Mesangial cell (primary cell): ENCODE measurements around the gene ASAP2. TPM values are rescaled to one million over a fixed set of nuclear protein-coding genes. Genes with fewer than 3 reads are reported as not detected.

Experiments used
- total RNA-seq: library from RNA; depleted of rRNA; stranded (reverse); fragments of >200 nt; gene quantifications from 2 replicates; pipeline ENCODE4 v1.2.3, GENCODE V29; 2015

The ASAP2 gene
- total RNA-seq: 27.0 and 28.4 TPM in 2 replicates

DNA sequence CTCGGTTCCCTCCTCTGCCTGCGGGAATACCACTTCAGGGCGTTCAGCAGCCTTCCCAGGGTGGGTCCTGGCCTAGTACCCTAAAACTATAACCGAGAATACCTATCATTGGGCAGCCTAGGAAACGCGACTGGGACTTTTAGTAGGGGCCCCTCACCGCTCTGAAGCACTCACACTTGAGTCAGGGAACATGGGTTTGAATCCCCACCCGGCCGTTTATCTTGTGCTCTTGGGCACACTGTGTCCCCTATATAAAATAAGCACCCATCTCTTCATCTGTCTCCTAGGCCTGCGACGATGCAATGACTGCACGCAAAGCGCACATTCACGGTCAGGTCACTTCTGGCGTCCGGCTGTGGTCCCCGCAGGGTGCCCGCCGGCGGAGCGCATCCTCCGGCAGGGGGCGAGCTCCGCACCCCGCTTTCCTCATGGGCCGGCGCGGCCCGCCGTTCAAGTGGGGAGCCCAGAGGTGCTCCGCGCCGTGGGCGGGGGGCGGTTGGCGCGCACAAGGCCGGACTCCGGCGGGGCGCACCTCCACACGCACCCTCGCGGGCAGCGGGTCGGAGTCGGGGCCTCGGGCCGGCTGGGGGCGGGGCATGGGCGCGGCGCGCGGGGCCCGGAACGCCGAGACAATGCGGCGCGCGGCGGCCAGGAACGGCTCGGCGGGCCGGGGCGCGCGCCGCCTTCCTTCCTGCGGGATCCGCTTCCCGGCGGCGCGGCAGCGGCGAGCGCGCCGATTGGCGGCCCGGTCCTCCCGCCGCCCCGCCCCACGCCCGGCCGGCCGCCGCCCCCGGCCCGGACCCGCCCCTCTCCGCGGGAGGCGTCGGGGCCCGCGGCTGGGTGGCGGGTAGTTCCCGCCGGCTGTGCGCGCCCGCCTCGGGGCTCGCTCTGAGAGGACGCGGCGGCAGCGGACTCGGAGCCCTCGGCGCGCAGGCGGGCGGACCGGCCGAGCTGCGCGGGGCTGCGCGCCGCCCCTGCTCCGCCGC lies at the start of gene ASAP2:
Gene ASAP2 (plus strand): TSS at position 850 of the 986 bp plus-strand sequence. CDS start 293 bp downstream, outside the sequence.

DNA sequence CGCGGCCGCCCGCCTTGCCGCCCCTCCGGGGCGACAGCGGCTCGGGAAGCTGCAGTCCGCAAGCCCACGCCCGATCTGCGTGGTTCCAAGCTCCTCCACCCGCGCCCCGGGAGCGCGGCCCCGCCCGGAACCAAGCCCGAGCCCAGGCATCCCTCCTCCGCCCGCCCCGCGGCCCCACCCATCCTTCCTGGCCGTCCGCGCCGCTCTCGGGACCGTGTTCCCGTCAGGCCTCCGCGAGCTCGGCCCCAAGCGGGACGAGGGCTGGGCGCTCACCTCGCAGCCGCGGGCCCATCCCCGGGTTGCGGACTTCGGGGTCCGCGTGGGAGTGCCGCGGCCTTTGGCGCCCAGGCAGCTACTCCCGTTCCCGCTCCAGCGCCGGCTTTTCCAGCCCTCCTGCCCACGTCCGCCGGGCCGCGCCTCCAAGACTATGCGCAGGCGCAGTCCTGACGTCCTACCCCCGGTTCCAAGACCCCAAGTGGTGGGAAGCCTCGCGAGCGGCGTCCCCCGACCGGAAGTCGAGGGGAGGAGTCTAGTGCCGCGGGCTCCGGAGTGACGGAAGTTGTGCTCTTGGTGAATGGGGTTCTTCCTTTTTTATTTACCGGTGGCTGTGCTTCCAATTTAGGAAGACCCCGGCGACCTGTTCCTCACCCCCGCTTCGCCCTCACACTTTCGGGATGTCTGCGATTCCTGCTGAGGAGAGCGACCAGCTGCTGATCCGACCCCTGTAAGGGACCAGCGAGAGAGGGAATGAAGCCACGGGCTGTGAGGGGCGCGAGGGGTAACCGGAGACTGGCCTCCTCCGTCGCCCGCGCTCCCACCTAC lies 216.7 kb downstream of the ASAP2 start, which contains the start of the genes CPSF3 and ITGB1BP1:
Gene CPSF3 (plus strand): TSS at position 555 of the 822 bp plus-strand sequence. CDS start 120 bp downstream, at position 675.
Gene ITGB1BP1 (minus strand): TSS at position 429 of the 822 bp plus-strand sequence. CDS start 4,831 bp downstream, outside the sequence.

Other genes starting within 250 kb of the ASAP2 start
- gene MBOAT2, start 203.1 kb upstream of the ASAP2 start, total RNA-seq: 20.8 and 28.8 TPM in 2 replicates
- 59.3 and 61.4 TPM in 2 replicates for gene ITGB1BP1, start 216.7 kb downstream of the ASAP2 start, total RNA-seq
- 32.6 and 47.9 TPM in 2 replicates for gene CPSF3, start 216.8 kb downstream of the ASAP2 start, total RNA-seq